ENCODE measurements around the gene CPZ.
"Not testable (repeated sequence)": the region's sequence is repeated elsewhere in the genome, so short reads cannot be mapped to it uniquely, and the experiment has no call there.

Gene CPZ

GRCh38 chr4:8653326-8654000, 60.9 kb downstream of the CPZ start:
- no peak for DNase-seq (ENCODE audit: low spot score)

- not testable (repeated sequence) for DNase-seq (ENCODE audit: low spot score)
These were observed 61.6 kb downstream of the CPZ start for GRCh38 chr4:8654139-8654538.

- no peak for DNase-seq (ENCODE audit: low spot score)
These were observed 63.0 kb downstream of the CPZ start for GRCh38 chr4:8655411-8656184.

GRCh38 chr4:8656185-8656517, 63.6 kb downstream of the CPZ start:
- DNase-seq (ENCODE audit: low spot score) = no peak

- DNase-seq (ENCODE audit: low spot score) = no peak
These were observed 64.3 kb downstream of the CPZ start for GRCh38 chr4:8656711-8657380.

GRCh38 chr4:8657381-8658088, 65.0 kb downstream of the CPZ start:
- DNase-seq (ENCODE audit: low spot score) = no peak

GRCh38 chr4:8662776-8663175, 70.2 kb downstream of the CPZ start:
- no peak for DNase-seq (ENCODE audit: low spot score)

GRCh38 chr4:8664031-8664805, 71.7 kb downstream of the CPZ start:
- DNase-seq (ENCODE audit: low spot score) = no peak

GRCh38 chr4:8664976-8665375, 72.4 kb downstream of the CPZ start:
- no peak for DNase-seq (ENCODE audit: low spot score)

- peak; percentile 28 for DNase-seq (ENCODE audit: low spot score)
These were observed 73.1 kb downstream of the CPZ start for GRCh38 chr4:8665406-8666360.

- DNase-seq (ENCODE audit: low spot score) = no peak
These were observed 74.0 kb downstream of the CPZ start for GRCh38 chr4:8666581-8666980.

Data from RKO (cell line).